ENCODE measurements around the gene C2CD3.

- no peak for TF ChIP-seq POLR2A (IDR thresholded peaks at IDR 0.05)
- TF ChIP-seq CTCF (IDR thresholded peaks at IDR 0.05): no peak
These were observed 73.0 kb downstream of the C2CD3 start for GRCh38 chr11:74097686-74098237.
